ENCODE measurements around the gene RUFY3.

- TF ChIP-seq CTCF (IDR thresholded peaks at IDR 0.05) (no peak), EZH2phosphoT487 (IDR thresholded peaks at IDR 0.05) (no peak)
Measured at GRCh38 chr4:70713453-70714078, 8.2 kb upstream of the RUFY3 start.
